ENCODE measurements around the gene HPDL. TPM values are rescaled to one million over a fixed set of nuclear protein-coding genes. Genes with fewer than 3 reads are reported as not detected.
"Not testable (repeated sequence)": the region's sequence is repeated elsewhere in the genome, so short reads cannot be mapped to it uniquely, and the experiment has no call there.

Gene HPDL
- total and polyA plus RNA-seq, 3 experiments from 2014 or later, result 1.4 to 42.4 (median 41.5) TPM

DNA sequence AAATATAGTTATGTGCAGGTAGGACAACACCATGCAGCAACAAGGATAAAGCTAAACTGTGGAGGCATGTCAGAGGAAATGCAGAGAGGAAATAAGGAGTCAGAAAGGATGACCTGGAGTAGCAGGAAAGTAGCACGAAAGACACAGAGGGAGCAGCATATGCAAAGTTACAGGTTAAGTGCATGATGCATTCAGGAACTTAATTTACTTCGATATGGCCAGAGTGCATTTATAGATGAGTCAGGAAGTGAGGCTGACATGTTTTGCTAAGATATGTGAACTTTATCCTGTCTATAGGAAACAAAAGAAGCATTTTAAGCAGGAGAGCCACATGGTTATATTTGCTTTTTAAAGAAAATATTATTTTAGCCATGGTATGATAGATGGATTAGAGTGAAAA is 29.0 kb downstream of the HPDL start:
- H3K27ac Mint-ChIP-seq, result no peak overlapping the region
- Histone ChIP-seq H3K4me3 (ENCODE audit: low read length) (no peak overlapping the region), H3K9me3 (ENCODE audit: low read length) (no peaks in the 10 kb centered on the region), H3K27ac (ENCODE audit: low read depth, low read length) (no peak overlapping the region), H3K36me3 (ENCODE audit: insufficient read depth, low read length) (no peaks in the 10 kb centered on the region), H3K4me1 (ENCODE audit: insufficient read depth, low read length) (no peaks in the 10 kb centered on the region), H3K27me3 (ENCODE audit: insufficient read depth, low read length, poor library complexity, severe bottlenecking) (no peaks in the 10 kb centered on the region)
- no peak overlapping the region for H3K4me3 Mint-ChIP-seq
- POLR2A ChIA-PET, result no interaction called here
- H3K27me3 Mint-ChIP-seq, result no peaks in the 10 kb centered on the region
- H3K36me3 Mint-ChIP-seq, result peaks cover 0 to 4% (median 3%) of the 10 kb centered on the region in 3 donors
- H3K4me1 Mint-ChIP-seq, result peaks cover 4 to 5% (median 4%) of the 10 kb centered on the region in 3 donors
- H3K9me3 Mint-ChIP-seq, result no peaks in the 10 kb centered on the region
- DNase-seq, result no peak
- CTCF ChIA-PET, result interaction anchor here (1.2 to 8.7 kb wide), 3 partner anchors 15 to 137 kb away, joined by 3 to 104 read pairs (median 3); partner anchors contain the start of genes MUTYH, TESK2 and TOE1

DNA sequence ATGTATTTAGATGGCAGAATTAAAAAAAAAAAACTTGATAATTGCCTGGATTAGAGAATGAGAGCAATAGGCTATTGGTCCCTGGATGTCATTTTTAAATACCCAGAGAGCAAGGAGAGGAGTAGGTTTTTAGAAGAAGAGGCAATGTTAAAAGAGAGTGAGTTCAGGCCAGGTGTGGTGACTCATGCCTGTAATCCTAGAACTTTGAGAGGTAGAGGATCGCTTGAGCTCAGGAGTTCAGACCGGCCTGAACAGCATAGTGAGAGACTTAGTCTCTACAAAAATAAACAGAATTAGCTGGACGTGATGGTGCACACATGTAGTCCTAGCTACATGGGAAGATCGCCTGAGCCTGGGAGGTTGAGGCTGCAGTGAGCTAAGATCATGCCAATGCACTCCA is 29.5 kb downstream of the HPDL start:
- DNase-seq, result no peak
- no peaks in the 10 kb centered on the region for H3K27me3 ChIP-seq (ENCODE audit: insufficient read depth, low read length, poor library complexity, severe bottlenecking)
- no peak overlapping the region for H3K27ac ChIP-seq (ENCODE audit: low read depth, low read length)
- Mint-ChIP-seq H3K4me1 (peaks cover 4 to 5% (median 4%) of the 10 kb centered on the region in 3 donors), H3K4me3 (no peak overlapping the region), H3K36me3 (peaks cover 0 to 4% (median 3%) of the 10 kb centered on the region in 3 donors), H3K9me3 (no peaks in the 10 kb centered on the region), H3K27ac (no peak overlapping the region), H3K27me3 (no peaks in the 10 kb centered on the region)
- H3K36me3 ChIP-seq (ENCODE audit: insufficient read depth, low read length), result no peaks in the 10 kb centered on the region
- CTCF ChIA-PET, result interaction anchor here (1.5 to 8.7 kb wide), 2 partner anchors 16 to 137 kb away, joined by 3 to 104 read pairs; partner anchors contain the start of genes MUTYH, TESK2 and TOE1
- H3K4me1 ChIP-seq (ENCODE audit: insufficient read depth, low read length), result no peaks in the 10 kb centered on the region
- no peak overlapping the region for H3K4me3 ChIP-seq (ENCODE audit: low read length)
- no peaks in the 10 kb centered on the region for H3K9me3 ChIP-seq (ENCODE audit: low read length)
- POLR2A ChIA-PET, result no interaction called here

DNA sequence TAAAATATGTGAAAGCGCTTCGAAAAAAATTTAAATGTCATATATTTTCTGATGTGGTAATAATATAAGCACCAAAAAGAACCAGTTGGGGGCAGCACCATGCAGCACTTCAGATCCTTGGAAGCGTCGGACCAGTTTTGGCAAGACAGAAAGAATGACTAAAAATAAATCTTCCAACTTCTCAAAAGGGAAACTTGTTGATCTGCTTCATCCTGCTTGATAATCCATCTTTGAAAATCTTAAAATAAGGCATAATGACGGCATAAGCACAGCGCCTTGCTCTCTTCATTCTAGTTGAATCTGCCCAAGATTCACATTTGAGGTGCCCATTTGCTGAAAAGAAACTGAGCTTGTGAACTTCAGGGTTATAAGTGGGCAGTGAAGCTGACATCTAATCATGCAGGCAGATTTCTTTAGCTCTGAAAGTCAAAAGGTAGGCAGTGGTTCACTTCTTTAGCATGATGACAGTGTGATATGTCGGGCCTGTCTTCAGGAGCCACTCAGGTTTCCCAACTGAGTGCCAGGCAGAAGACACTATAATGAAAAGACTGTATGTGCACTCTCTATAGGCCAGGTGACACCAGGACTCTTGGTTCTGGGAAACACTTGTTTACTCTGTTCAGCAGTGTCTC is 33.3 kb downstream of the HPDL start:
- no peaks in the 10 kb centered on the region for H3K9me3 ChIP-seq (ENCODE audit: low read length)
- Mint-ChIP-seq H3K4me3 (no peak overlapping the region), H3K27ac (peak overlapping the region in 3 of 8 donors; percentile 33 to 48 (median 43)), H3K4me1 (peaks cover 4 to 5% (median 4%) of the 10 kb centered on the region in 3 donors), H3K9me3 (no peaks in the 10 kb centered on the region), H3K27me3 (no peaks in the 10 kb centered on the region), H3K36me3 (peaks cover 0 to 2% (median 0%) of the 10 kb centered on the region in 3 donors)
- H3K27me3 ChIP-seq (ENCODE audit: insufficient read depth, low read length, poor library complexity, severe bottlenecking), result no peaks in the 10 kb centered on the region
- POLR2A ChIA-PET, result no interaction called here
- H3K36me3 ChIP-seq (ENCODE audit: insufficient read depth, low read length), result no peaks in the 10 kb centered on the region
- H3K27ac ChIP-seq (ENCODE audit: low read depth, low read length), result no peak overlapping the region
- peak; percentile 19 to 63 (median 30) for DNase-seq
- CTCF ChIA-PET, result interaction anchor here (0.6 to 8.7 kb wide), 6 partner anchors 17 to 209 kb away, joined by 3 to 104 read pairs (median 3); partner anchors contain the start of gene TESK2
- H3K4me1 ChIP-seq (ENCODE audit: insufficient read depth, low read length), result no peaks in the 10 kb centered on the region
- H3K4me3 ChIP-seq (ENCODE audit: low read length), result no peak overlapping the region

DNA sequence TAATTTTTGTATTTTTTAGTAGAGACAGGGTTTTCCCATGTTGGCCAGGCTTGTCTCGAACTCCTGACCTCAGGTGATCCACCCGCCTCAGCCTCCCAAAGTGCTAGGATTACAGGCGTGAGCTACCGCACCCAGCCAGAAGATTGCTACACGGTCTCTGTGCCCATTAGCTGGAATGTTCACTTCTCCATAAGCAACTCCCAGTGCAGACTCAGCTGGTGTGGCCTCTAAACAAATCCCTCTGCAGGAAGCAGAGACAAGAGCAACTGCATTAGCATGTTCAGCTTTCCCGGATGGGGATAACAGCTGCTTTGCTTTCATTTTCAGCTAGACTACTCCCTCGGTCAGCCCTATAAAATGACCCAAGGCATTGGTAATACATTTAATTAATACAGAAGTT is 34.3 kb downstream of the HPDL start:
- H3K27me3 ChIP-seq (ENCODE audit: insufficient read depth, low read length, poor library complexity, severe bottlenecking); DNase-seq; H3K4me3 Mint-ChIP-seq; H3K4me1 ChIP-seq (ENCODE audit: insufficient read depth, low read length); H3K27me3 Mint-ChIP-seq; H3K4me3 ChIP-seq (ENCODE audit: low read length); H3K36me3 Mint-ChIP-seq; H3K36me3 ChIP-seq (ENCODE audit: insufficient read depth, low read length); H3K4me1 Mint-ChIP-seq; H3K9me3 ChIP-seq (ENCODE audit: low read length); POLR2A ChIA-PET; H3K27ac ChIP-seq (ENCODE audit: low read depth, low read length); H3K9me3 Mint-ChIP-seq: not testable (repeated sequence)
- peak overlapping the region in 1 of 8 donors; percentile 63 for H3K27ac Mint-ChIP-seq
- CTCF ChIA-PET, result interaction anchor here (8.7 kb wide), 1 partner anchor 132 kb away, joined by 104 read pairs; the partner anchor contains the start of gene TESK2

DNA sequence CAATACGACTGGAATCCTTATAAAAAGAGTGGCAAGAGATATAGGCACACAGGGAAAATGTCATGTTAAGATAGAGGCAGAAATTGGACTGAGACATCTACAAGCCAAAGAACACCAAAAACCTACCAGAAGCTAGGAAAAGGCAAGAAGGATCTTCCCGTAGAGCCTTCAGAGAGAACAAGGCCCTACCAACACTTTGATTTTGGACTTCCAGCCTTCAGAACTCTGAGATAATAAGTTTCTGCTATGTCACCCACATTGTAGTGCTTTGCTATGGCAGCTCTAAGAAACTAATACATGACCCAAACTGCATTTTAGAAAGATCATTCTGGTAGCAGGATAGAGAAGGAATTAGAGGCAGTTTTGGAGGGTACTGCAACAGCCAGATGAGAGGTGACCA is 37.6 kb downstream of the HPDL start:
- ChIA-PET CTCF (interaction anchor here (8.7 kb wide), 1 partner anchor 129 kb away, joined by 104 read pairs; the partner anchor contains the start of gene TESK2), POLR2A (no interaction called here)
- no peaks in the 10 kb centered on the region for H3K9me3 ChIP-seq (ENCODE audit: low read length)
- no peaks in the 10 kb centered on the region for H3K4me1 ChIP-seq (ENCODE audit: insufficient read depth, low read length)
- no peak overlapping the region for H3K4me3 ChIP-seq (ENCODE audit: low read length)
- no peaks in the 10 kb centered on the region for H3K27me3 ChIP-seq (ENCODE audit: insufficient read depth, low read length, poor library complexity, severe bottlenecking)
- Mint-ChIP-seq H3K36me3 (no peaks in the 10 kb centered on the region), H3K9me3 (no peaks in the 10 kb centered on the region), H3K4me1 (peaks cover 4 to 5% (median 4%) of the 10 kb centered on the region in 3 donors), H3K4me3 (no peak overlapping the region), H3K27me3 (no peaks in the 10 kb centered on the region), H3K27ac (peak overlapping the region in 2 of 8 donors; percentile 14 to 24)
- no peak overlapping the region for H3K27ac ChIP-seq (ENCODE audit: low read depth, low read length)
- DNase-seq, result no peak
- H3K36me3 ChIP-seq (ENCODE audit: insufficient read depth, low read length), result no peaks in the 10 kb centered on the region

DNA sequence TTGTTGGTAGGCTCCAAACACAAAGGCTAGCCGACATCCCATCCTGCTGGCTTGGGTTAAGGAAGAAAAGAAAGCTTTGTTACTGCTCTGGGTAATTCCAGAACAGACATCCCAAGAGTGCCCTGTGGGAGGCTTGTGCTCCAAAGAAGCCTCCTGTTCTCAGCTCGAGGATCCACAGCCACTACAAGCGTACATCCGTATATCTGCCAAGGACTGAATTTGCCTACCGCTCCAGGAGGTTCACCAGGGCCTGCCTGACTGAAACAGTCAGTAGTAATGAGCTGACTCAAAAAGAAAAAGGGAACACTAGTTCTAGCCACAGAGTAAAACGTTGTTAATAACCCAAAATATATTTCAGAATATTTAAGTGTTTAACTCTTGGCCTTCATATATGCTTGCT is 38.4 kb downstream of the HPDL start:
- H3K4me1 Mint-ChIP-seq, result peaks cover under 1 to 2% (median 1%) of the 10 kb centered on the region in 3 donors
- no peaks in the 10 kb centered on the region for H3K9me3 ChIP-seq (ENCODE audit: low read length)
- no peaks in the 10 kb centered on the region for H3K4me1 ChIP-seq (ENCODE audit: insufficient read depth, low read length)
- no peaks in the 10 kb centered on the region for H3K9me3 Mint-ChIP-seq
- no peaks in the 10 kb centered on the region for H3K27me3 Mint-ChIP-seq
- DNase-seq, result no peak
- no peak overlapping the region for H3K27ac ChIP-seq (ENCODE audit: low read depth, low read length)
- POLR2A ChIA-PET, result no interaction called here
- H3K36me3 Mint-ChIP-seq, result no peaks in the 10 kb centered on the region
- CTCF ChIA-PET, result no interaction called here
- H3K27ac Mint-ChIP-seq, result no peak overlapping the region
- no peaks in the 10 kb centered on the region for H3K36me3 ChIP-seq (ENCODE audit: insufficient read depth, low read length)
- no peaks in the 10 kb centered on the region for H3K27me3 ChIP-seq (ENCODE audit: insufficient read depth, low read length, poor library complexity, severe bottlenecking)
- H3K4me3 Mint-ChIP-seq, result no peak overlapping the region
- no peak overlapping the region for H3K4me3 ChIP-seq (ENCODE audit: low read length)

DNA sequence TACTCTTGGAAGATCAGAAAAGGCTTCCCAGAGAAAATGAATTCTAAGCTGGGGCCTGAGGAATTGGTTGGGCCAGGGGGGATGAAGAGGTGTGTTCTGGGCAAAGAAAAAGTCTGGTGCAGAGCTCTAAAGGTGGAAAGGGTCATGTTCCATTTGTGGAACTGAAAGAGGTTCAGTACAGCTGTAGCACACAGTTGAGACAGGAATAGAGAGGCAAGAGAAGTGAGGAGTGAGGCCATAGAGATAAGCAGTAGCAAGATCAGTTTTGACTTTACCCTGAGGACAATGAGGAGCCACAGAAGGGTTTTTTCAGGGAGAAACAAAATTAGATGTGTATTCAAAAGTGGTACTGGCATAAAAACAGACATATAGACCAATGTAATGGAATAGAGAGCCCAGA is 43.9 kb downstream of the HPDL start:
- no peaks in the 10 kb centered on the region for H3K27me3 Mint-ChIP-seq
- peak overlapping the region in 1 of 8 donors; percentile 8 for H3K27ac Mint-ChIP-seq
- CTCF ChIA-PET, result no interaction called here
- no peak overlapping the region for H3K4me3 Mint-ChIP-seq
- no peaks in the 10 kb centered on the region for H3K36me3 ChIP-seq (ENCODE audit: insufficient read depth, low read length)
- H3K36me3 Mint-ChIP-seq, result peaks cover 0 to 4% (median 1%) of the 10 kb centered on the region in 3 donors
- H3K27ac ChIP-seq (ENCODE audit: low read depth, low read length), result no peak overlapping the region
- H3K4me1 Mint-ChIP-seq, result peaks cover 0 to 12% (median 5%) of the 10 kb centered on the region in 3 donors
- no peak overlapping the region for H3K4me3 ChIP-seq (ENCODE audit: low read length)
- H3K4me1 ChIP-seq (ENCODE audit: insufficient read depth, low read length), result no peaks in the 10 kb centered on the region
- H3K9me3 ChIP-seq (ENCODE audit: low read length), result no peaks in the 10 kb centered on the region
- H3K9me3 Mint-ChIP-seq, result no peaks in the 10 kb centered on the region
- no peak for DNase-seq
- POLR2A ChIA-PET, result interaction anchor here (0.5 kb wide), 1 partner anchor 570 kb away, joined by 3 read pairs; the partner anchor contains the start of gene PLK3
- H3K27me3 ChIP-seq (ENCODE audit: insufficient read depth, low read length, poor library complexity, severe bottlenecking), result no peaks in the 10 kb centered on the region

DNA sequence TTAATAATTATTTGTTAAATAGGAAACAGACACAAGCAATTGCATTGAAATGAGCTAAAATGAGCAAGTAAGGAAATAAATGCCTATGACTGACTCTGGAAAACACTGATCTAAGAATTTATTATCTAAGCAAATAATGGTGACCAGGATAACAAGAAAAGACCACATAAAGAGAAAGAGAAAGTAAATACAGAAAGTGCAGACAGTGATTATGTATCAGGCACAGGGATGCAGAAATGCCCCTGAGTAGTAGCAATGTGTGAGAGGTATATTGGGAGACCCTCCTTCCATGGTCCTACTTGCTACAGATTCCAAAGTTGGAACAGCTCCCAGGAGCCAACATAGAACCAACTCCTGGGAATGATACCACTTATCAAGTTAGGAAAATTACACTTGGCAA is 46.9 kb downstream of the HPDL start:
- no peaks in the 10 kb centered on the region for H3K36me3 ChIP-seq (ENCODE audit: insufficient read depth, low read length)
- H3K36me3 Mint-ChIP-seq, result peaks cover 0 to 7% (median 3%) of the 10 kb centered on the region in 3 donors
- POLR2A ChIA-PET, result no interaction called here
- H3K9me3 ChIP-seq (ENCODE audit: low read length), result no peaks in the 10 kb centered on the region
- H3K9me3 Mint-ChIP-seq, result no peaks in the 10 kb centered on the region
- no peaks in the 10 kb centered on the region for H3K27me3 ChIP-seq (ENCODE audit: insufficient read depth, low read length, poor library complexity, severe bottlenecking)
- no peak for DNase-seq
- CTCF ChIA-PET, result no interaction called here
- H3K27ac ChIP-seq (ENCODE audit: low read depth, low read length), result no peak overlapping the region
- H3K4me3 Mint-ChIP-seq, result no peak overlapping the region
- peaks cover 0 to 12% (median 5%) of the 10 kb centered on the region in 3 donors for H3K4me1 Mint-ChIP-seq
- peak overlapping the region in 3 of 8 donors; percentile 4 to 48 (median 22) for H3K27ac Mint-ChIP-seq
- H3K4me1 ChIP-seq (ENCODE audit: insufficient read depth, low read length), result no peaks in the 10 kb centered on the region
- H3K27me3 Mint-ChIP-seq, result no peaks in the 10 kb centered on the region
- no peak overlapping the region for H3K4me3 ChIP-seq (ENCODE audit: low read length)
